Fibroblast of lung (primary cell): ENCODE results near the gene XIRP2.

Source experiments
- CTCF ChIP-seq, 2 donors: IDR thresholded peaks in 1 of 2; conservative IDR thresholded peaks in 1 of 2; 1 replicate in 1 of 2; 2 replicates in 1 of 2; pipeline ENCODE4 v1.5.1; 2011 to 2012; ENCODE audit warnings: low read length in 2 of 2, control low read depth in 1 of 2, inconsistent platforms in 1 of 2, low read depth in 1 of 2, mild to moderate bottlenecking in 1 of 2
- EZH2 ChIP-seq: IDR thresholded peaks from 2 replicates; pipeline ENCODE4 v1.5.1; 2012; ENCODE audit warnings: low read length, control low read depth, mild to moderate bottlenecking; ENCODE audit errors: missing control alignments

- TF ChIP-seq CTCF (conservative IDR thresholded peaks at IDR 0.05 in 1 of 2, IDR thresholded peaks at IDR 0.05 in 1 of 2; ENCODE audit: low read depth in 1 of 2, low read length in 2 of 2) (no peak), EZH2 (no peak)
Measured at GRCh38 chr2:166917415-166917814, 29.1 kb downstream of the XIRP2 start.
